Karpas-422 (cell line): Measurements from ENCODE around the gene ART3. TPM values are rescaled to one million over a fixed set of nuclear protein-coding genes. Genes with fewer than 3 reads are reported as not detected.
A peak's percentile ranks its signal among the peaks of the same experiment; 100 is the strongest.

Source experiments
- DNase-seq: peaks from one replicate; pipeline ENCODE4 v3.0.0-alpha.2; 2015
- H2AFZ ChIP-seq: fragments of 200-600 bp; sonication (generic); 2 replicates; pipeline ENCODE4 v1.6.1; 2014; ENCODE audit warnings: antibody characterized with exemption, low read length, mixed read lengths
- H3K27ac ChIP-seq: fragments of 200-600 bp; sonication (generic); 2 replicates; pipeline ENCODE4 v1.5.1; 2014; ENCODE audit warnings: mild to moderate bottlenecking, low read length, moderate library complexity
- H3K27me3 ChIP-seq: fragments of 200-600 bp; sonication (generic); 2 replicates; pipeline ENCODE4 v1.6.1; 2014; ENCODE audit warnings: low read length, mixed read lengths
- H3K36me3 ChIP-seq: fragments of 200-600 bp; sonication (generic); 2 replicates; pipeline ENCODE4 v1.6.1; 2014; ENCODE audit warnings: low read length, mixed read lengths; ENCODE audit not compliant: insufficient read depth
- H3K4me1 ChIP-seq: fragments of 200-600 bp; sonication (generic); 2 replicates; pipeline ENCODE4 v1.6.1; 2014; ENCODE audit warnings: mild to moderate bottlenecking, low read length, mixed read lengths
- H3K4me2 ChIP-seq: fragments of 200-600 bp; sonication (generic); 2 replicates; pipeline ENCODE4 v1.6.1; 2014; ENCODE audit warnings: low read length, low read depth, mild to moderate bottlenecking; ENCODE audit not compliant: poor library complexity, severe bottlenecking
- H3K4me3 ChIP-seq: fragments of 200-600 bp; sonication (generic); 2 replicates; pipeline ENCODE4 v1.5.1; 2014; ENCODE audit warnings: mild to moderate bottlenecking, antibody characterized with exemption, low read length, mixed read lengths
- H3K79me2 ChIP-seq: fragments of 200-600 bp; sonication (generic); 2 replicates; pipeline ENCODE4 v1.6.1; 2014; ENCODE audit warnings: mild to moderate bottlenecking, low read length, mixed read lengths
- H3K9ac ChIP-seq: fragments of 200-600 bp; sonication (generic); 2 replicates; pipeline ENCODE4 v1.6.0; 2014; ENCODE audit warnings: low read length
- H3K9me2 ChIP-seq: fragments of 200-600 bp; sonication (generic), shearing (Covaris generic); replicated peaks from 2 replicates; pipeline ENCODE4 v1.6.0; 2014; ENCODE audit warnings: mild to moderate bottlenecking, low read length, moderate library complexity; ENCODE audit not compliant: insufficient read depth
- H3K9me3 ChIP-seq: fragments of 300-700, 200-600 bp; sonication (generic); 2 replicates; pipeline ENCODE4 v1.6.1; 2014; ENCODE audit warnings: low read length, mixed read lengths
- H4K20me1 ChIP-seq: fragments of 200-600 bp; sonication (generic); 2 replicates; pipeline ENCODE4 v1.6.1; 2014; ENCODE audit warnings: mild to moderate bottlenecking, antibody characterized with exemption, low read length, low read depth; ENCODE audit not compliant: insufficient read depth
- total RNA-seq: library from RNA; depleted of rRNA; stranded (reverse); fragments of >200 nt; shearing (Covaris generic); gene quantifications from 2 replicates; pipeline ENCODE4 v1.2.3, GENCODE V29; 2014; ENCODE audit warnings: low replicate concordance

Gene ART3
- total RNA-seq, 1 experiment from 2014 or later = not detected

DNA sequence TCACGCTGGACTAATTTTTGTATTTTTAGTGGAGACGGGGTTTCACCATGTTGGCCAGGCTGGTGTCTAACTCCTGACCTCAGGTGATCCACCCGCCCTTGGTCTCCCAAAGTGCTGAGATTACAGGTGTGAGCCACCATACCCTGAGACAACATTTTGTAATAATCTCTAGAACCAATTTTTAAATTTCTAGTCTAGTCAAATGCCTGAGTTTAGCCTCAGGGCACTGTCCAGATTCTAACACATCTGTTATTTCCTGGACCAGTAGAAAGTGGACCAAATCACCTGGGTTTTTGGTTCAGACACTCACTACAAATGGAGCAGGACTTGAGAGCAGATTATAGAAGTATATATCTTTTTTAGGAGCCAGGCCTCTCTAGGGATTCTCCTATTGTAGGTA is 21.6 kb downstream of the ART3 start:
- H3K4me1 ChIP-seq = no peaks in the 10 kb centered on the region
- no peaks in the 10 kb centered on the region for H3K36me3 ChIP-seq
- no peaks in the 10 kb centered on the region for H4K20me1 ChIP-seq
- no peaks in the 10 kb centered on the region for H3K9me3 ChIP-seq
- no peaks in the 10 kb centered on the region for H3K79me2 ChIP-seq
- DNase-seq = no peak
- no peaks in the 10 kb centered on the region for H3K9me2 ChIP-seq
- H3K4me2 ChIP-seq = no peak overlapping the region
- H3K27me3 ChIP-seq = no peaks in the 10 kb centered on the region
- H3K4me3 ChIP-seq = no peak overlapping the region
- H3K27ac ChIP-seq = no peak overlapping the region
- no peak overlapping the region for H3K9ac ChIP-seq
- H2AFZ ChIP-seq = no peak overlapping the region

- no peak overlapping the region for H3K27ac ChIP-seq
- no peaks in the 10 kb centered on the region for H3K4me1 ChIP-seq
- DNase-seq = no peak
- H3K79me2 ChIP-seq = no peaks in the 10 kb centered on the region
- H3K9me2 ChIP-seq = no peaks in the 10 kb centered on the region
- no peak overlapping the region for H3K4me2 ChIP-seq
- no peak overlapping the region for H3K4me3 ChIP-seq
- H3K9ac ChIP-seq = no peak overlapping the region
- no peaks in the 10 kb centered on the region for H3K9me3 ChIP-seq
- no peaks in the 10 kb centered on the region for H3K36me3 ChIP-seq
- H3K27me3 ChIP-seq = no peaks in the 10 kb centered on the region
- no peak overlapping the region for H2AFZ ChIP-seq
- H4K20me1 ChIP-seq = no peaks in the 10 kb centered on the region
Measured at GRCh38 chr4:76105652-76106051, 31.1 kb downstream of the ART3 start.

DNA sequence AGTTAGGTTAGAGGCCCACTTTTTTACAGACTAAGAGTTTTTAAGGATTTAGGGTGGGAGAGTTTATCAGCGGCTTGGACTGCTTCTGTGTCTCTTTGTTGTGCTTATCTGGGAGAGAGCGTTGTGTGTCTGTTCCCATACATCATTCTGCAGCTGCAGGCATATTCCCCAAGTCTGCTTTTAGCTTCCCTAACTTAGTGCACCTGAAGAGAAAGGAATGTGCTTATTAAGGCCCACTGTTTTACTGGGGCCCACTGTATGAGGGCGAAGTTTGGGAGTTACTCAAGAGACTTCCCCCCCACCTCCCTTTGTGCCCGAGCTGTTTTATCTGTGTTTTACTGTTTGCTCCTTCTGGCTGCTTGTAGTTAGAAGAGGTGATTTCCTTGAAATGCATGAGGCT is 31.9 kb downstream of the ART3 start:
- no peaks in the 10 kb centered on the region for H3K27me3 ChIP-seq
- H3K9ac ChIP-seq = no peak overlapping the region
- H3K36me3 ChIP-seq = no peaks in the 10 kb centered on the region
- no peaks in the 10 kb centered on the region for H3K9me3 ChIP-seq
- no peak overlapping the region for H3K4me2 ChIP-seq
- H3K79me2 ChIP-seq = no peaks in the 10 kb centered on the region
- no peaks in the 10 kb centered on the region for H3K9me2 ChIP-seq
- no peak overlapping the region for H3K27ac ChIP-seq
- H3K4me3 ChIP-seq = no peak overlapping the region
- no peak overlapping the region for H2AFZ ChIP-seq
- no peaks in the 10 kb centered on the region for H3K4me1 ChIP-seq
- H4K20me1 ChIP-seq = no peaks in the 10 kb centered on the region
- DNase-seq = no peak

DNA sequence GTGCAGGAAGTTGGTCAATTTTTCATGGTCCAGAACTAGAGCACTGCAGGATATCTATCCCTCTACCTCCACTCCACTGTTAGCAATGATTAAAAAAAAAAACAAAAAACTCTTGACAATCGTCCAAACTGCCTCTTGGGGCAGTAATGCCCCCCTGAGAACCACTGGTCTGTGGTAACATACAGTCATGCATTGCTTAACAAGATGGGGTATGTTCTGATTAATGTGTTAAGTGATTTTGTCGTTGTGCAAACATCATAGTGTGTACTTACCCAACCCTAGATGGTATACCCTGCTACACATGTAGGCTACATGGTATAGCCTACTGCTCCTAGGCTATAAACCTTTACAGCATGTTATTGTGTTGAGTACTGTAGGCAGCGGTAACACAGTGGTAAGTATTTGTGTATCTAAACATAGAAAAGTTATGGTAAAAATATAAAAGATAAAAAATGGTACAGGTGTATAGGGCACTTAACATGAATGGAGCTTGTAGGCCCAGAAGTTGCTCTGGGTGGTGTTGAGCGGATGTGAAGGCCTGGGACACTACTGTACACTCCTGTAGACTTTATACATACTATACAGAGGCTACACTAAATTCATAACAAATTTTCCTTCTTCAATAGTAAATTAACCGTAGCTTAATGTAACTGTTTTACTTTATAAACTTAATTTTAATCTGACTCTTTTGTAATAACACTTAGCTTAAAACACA is 34.1 kb downstream of the ART3 start:
- H3K9ac ChIP-seq = no peak overlapping the region
- H3K9me3 ChIP-seq = no peaks in the 10 kb centered on the region
- H3K27me3 ChIP-seq = no peaks in the 10 kb centered on the region
- no peaks in the 10 kb centered on the region for H3K36me3 ChIP-seq
- H3K4me2 ChIP-seq = no peak overlapping the region
- H2AFZ ChIP-seq = no peak overlapping the region
- H3K27ac ChIP-seq = no peak overlapping the region
- no peaks in the 10 kb centered on the region for H4K20me1 ChIP-seq
- no peak overlapping the region for H3K4me3 ChIP-seq
- no peaks in the 10 kb centered on the region for H3K4me1 ChIP-seq
- no peaks in the 10 kb centered on the region for H3K79me2 ChIP-seq
- DNase-seq = peak; percentile 47
- no peaks in the 10 kb centered on the region for H3K9me2 ChIP-seq

DNA sequence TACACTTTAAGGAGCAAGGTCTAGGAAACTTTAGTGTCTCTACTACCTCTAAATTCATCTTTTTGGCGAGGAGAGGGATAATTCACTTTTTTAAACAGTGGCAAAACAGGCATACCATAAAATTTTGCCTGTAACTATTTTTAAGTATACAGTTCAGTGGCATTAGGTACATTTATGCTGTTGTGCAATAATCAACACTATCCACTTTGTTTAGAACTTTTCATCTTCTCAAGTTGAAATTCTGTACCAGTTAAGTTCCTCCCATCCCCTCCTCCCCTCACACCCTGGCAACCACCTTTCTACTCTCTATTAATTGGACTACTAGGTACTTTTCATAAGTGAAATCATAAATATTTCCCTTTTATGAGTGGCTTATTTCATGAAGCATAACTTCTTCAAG is 42.3 kb downstream of the ART3 start:
- no peaks in the 10 kb centered on the region for H3K9me3 ChIP-seq
- H3K9me2 ChIP-seq = no peaks in the 10 kb centered on the region
- no peak overlapping the region for H3K4me3 ChIP-seq
- no peak overlapping the region for H3K4me2 ChIP-seq
- no peaks in the 10 kb centered on the region for H4K20me1 ChIP-seq
- H3K27me3 ChIP-seq = no peaks in the 10 kb centered on the region
- no peak overlapping the region for H3K9ac ChIP-seq
- H2AFZ ChIP-seq = no peak overlapping the region
- H3K36me3 ChIP-seq = peaks cover 22% of the 10 kb centered on the region
- H3K27ac ChIP-seq = no peak overlapping the region
- no peak for DNase-seq
- H3K4me1 ChIP-seq = no peaks in the 10 kb centered on the region
- no peaks in the 10 kb centered on the region for H3K79me2 ChIP-seq

DNA sequence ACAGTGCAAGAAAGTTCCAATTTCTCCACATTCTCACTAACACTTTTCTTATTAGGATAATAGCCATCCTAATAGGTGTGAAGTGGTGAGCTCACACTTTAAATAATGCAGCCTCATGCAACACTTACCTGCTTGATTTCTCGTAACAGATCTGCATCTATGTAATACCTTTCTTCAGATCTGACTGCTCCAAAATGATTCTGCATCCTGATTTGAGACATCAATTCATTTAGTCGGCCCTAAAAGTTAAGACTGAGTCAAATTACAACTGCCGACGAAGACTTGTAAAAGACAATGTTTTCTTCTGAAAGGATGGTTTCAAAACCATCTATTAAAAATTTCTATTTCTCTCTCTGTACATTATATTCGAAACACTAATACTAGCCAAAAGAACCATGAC is 43.0 kb downstream of the ART3 start:
- no peak for DNase-seq
- Histone ChIP-seq H3K4me3 (no peak overlapping the region), H3K9me3 (no peaks in the 10 kb centered on the region; the same call in 1 of the 2 replicates), H3K27me3 (no peaks in the 10 kb centered on the region), H3K9ac (no peak overlapping the region), H2AFZ (no peak overlapping the region), H3K27ac (no peak overlapping the region), H3K4me1 (no peaks in the 10 kb centered on the region), H3K4me2 (no peak overlapping the region), H4K20me1 (no peaks in the 10 kb centered on the region), H3K79me2 (no peaks in the 10 kb centered on the region), H3K9me2 (no peaks in the 10 kb centered on the region), H3K36me3 (peaks cover 29% of the 10 kb centered on the region)

- Histone ChIP-seq H4K20me1 (no peaks in the 10 kb centered on the region), H3K36me3 (peaks cover 29% of the 10 kb centered on the region), H3K9ac (no peak overlapping the region), H3K79me2 (no peaks in the 10 kb centered on the region), H3K27me3 (no peaks in the 10 kb centered on the region), H3K4me2 (no peak overlapping the region), H2AFZ (no peak overlapping the region), H3K4me1 (no peaks in the 10 kb centered on the region), H3K9me2 (no peaks in the 10 kb centered on the region), H3K9me3 (no peaks in the 10 kb centered on the region; the same call in 1 of the 2 replicates), H3K4me3 (no peak overlapping the region), H3K27ac (no peak overlapping the region)
- DNase-seq = no peak
Measured at GRCh38 chr4:76120199-76120598, 45.7 kb downstream of the ART3 start.

DNA sequence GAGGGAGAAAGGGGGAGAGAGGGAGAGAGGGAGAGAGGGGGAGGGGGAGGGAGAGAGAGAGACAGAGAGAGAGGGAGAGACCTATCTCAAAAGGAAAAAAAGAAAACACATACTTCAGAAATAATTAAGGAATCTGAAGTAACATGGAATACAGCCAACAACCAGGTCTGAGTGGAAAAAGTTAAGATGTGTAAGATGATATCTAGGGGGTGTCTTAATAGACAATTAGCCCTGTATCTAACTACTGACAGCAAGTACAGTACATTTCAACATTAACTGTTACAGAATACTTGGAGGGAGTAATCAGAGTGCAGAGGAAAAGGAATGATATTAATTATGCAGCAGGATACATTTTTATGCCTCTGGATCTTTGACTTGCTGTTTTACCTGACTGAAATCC is 51.3 kb downstream of the ART3 start:
- H3K36me3 ChIP-seq = peaks cover 15% of the 10 kb centered on the region
- no peaks in the 10 kb centered on the region; the same call in 1 of the 2 replicates for H3K9me3 ChIP-seq
- H3K9ac ChIP-seq = no peak overlapping the region
- no peak overlapping the region for H3K27ac ChIP-seq
- H3K27me3 ChIP-seq = no peaks in the 10 kb centered on the region
- no peaks in the 10 kb centered on the region for H4K20me1 ChIP-seq
- H3K4me2 ChIP-seq = no peak overlapping the region
- no peaks in the 10 kb centered on the region for H3K9me2 ChIP-seq
- H2AFZ ChIP-seq = no peak overlapping the region
- DNase-seq = no peak
- no peaks in the 10 kb centered on the region; the same call in 1 of the 2 replicates for H3K79me2 ChIP-seq
- no peaks in the 10 kb centered on the region for H3K4me1 ChIP-seq
- H3K4me3 ChIP-seq = no peak overlapping the region
